HCT116 (cell line): ENCODE data around the gene TMEM86B. TPM values are rescaled to one million over a fixed set of nuclear protein-coding genes. Genes with fewer than 3 reads are reported as not detected.

Experiments used
- ATAC-seq: fragments of 200-7000 bp; cut with Tn5 transposase; 2 replicates; pipeline ENCODE4 v1.9.1; 2020; ENCODE audit warnings: mild to moderate bottlenecking, moderate library complexity
- BruUV-seq: library from RNA; stranded (reverse); fragments of 400-500 nt; replicated peaks from 2 replicates; lab custom pipeline; 2021; lab: Mats Ljungman, UMichigan
- CTCF ChIA-PET: fragments of 300-600 bp; sonication (Branson Sonifier 250); formaldehyde crosslinking; loops from one replicate; lab custom pipeline; 2021; ENCODE audit warnings: antibody characterized with exemption; lab: Charles Lee
- POLR2A ChIA-PET: fragments of 300-600, 350-600 bp; sonication (Branson Sonifier 250); formaldehyde crosslinking; loops from one replicate; lab custom pipeline; 2021; ENCODE audit warnings: antibody characterized with exemption; lab: Charles Lee
- RAD21 ChIA-PET, 2 experiments: fragments of 300-600 bp; sonication (Branson Sonifier 250); formaldehyde crosslinking; loops; one replicate each; lab custom pipeline; 2023; ENCODE audit warnings: low total read pairs in 2 of 2; ENCODE audit not compliant: uncharacterized antibody in 2 of 2, unreplicated experiment in 2 of 2, low non-redundant PET in 1 of 2; lab: Charles Lee
- DNase-seq: peaks from one replicate; pipeline ENCODE4 v3.0.0-alpha.2; 2010; ENCODE audit warnings: low read depth, low spot score
- H2AFZ ChIP-seq: fragments of 200-600 bp; shearing (Covaris generic), sonication (generic); 2 replicates; pipeline ENCODE4 v1.6.1; 2017; ENCODE audit warnings: low read depth, mixed run types, mixed read lengths, antibody characterized with exemption, low read length; ENCODE audit not compliant: poor library complexity, severe bottlenecking
- H3K27ac ChIP-seq: 2 replicates; pipeline ENCODE4 v1.5.1; 2012; ENCODE audit warnings: low read depth, low read length
- H3K27me3 ChIP-seq: fragments of 200-600 bp; sonication (generic); 2 replicates; pipeline ENCODE4 v1.6.1; 2016; ENCODE audit warnings: mixed run types, low read length, mixed read lengths; ENCODE audit not compliant: insufficient read depth
- H3K36me3 ChIP-seq, 2 experiments: fragments of 200-500 bp in 1 of 2; fragments of 200-600 bp in 1 of 2; sonication (Bioruptor generic) in 1 of 2; sonication (generic) in 1 of 2; 2 replicates each; pipeline versions ENCODE4 v1.5.1 to v1.6.1; 2014 to 2016; ENCODE audit warnings: low read length in 2 of 2, inconsistent platforms in 1 of 2, mixed read lengths in 1 of 2, mixed run types in 1 of 2; ENCODE audit not compliant: insufficient read depth in 2 of 2, control insufficient read depth in 1 of 2
- H3K4me1 ChIP-seq, 2 experiments: fragments of 200-600 bp in 1 of 2; sonication (generic) in 1 of 2; 2 replicates each; pipeline versions ENCODE4 v1.5.1 to v1.6.1; 2012 to 2017; ENCODE audit warnings: low read length in 2 of 2, inconsistent platforms in 1 of 2, mild to moderate bottlenecking in 1 of 2, mixed read lengths in 1 of 2, mixed run types in 1 of 2, moderate library complexity in 1 of 2; ENCODE audit not compliant: insufficient read depth in 2 of 2, control insufficient read depth in 1 of 2
- H3K4me2 ChIP-seq: fragments of 200-600 bp; sonication (generic); 2 replicates; pipeline ENCODE4 v1.6.1; 2017; ENCODE audit warnings: mixed run types, low read length, mixed read lengths
- H3K4me3 ChIP-seq, 2 experiments: fragments of 200-600 bp in 1 of 2; sonication (generic) in 1 of 2; replicated peaks in 1 of 2; 2 replicates each; pipeline ENCODE4 v1.5.1; 2011 to 2016; ENCODE audit warnings: low read length in 2 of 2, control low read depth in 1 of 2, low read depth in 1 of 2, mild to moderate bottlenecking in 1 of 2, mixed read lengths in 1 of 2, mixed run types in 1 of 2
- H3K79me2 ChIP-seq: fragments of 200-600 bp; sonication (generic); 2 replicates; pipeline ENCODE4 v1.6.1; 2017; ENCODE audit warnings: mild to moderate bottlenecking, mixed run types, low read length, moderate library complexity, mixed read lengths; ENCODE audit not compliant: insufficient read depth
- H3K9ac ChIP-seq: fragments of 200-600 bp; sonication (generic); 2 replicates; pipeline ENCODE4 v1.6.1; 2016; ENCODE audit warnings: low read length, mixed read lengths
- H3K9me2 ChIP-seq: fragments of 200-600 bp; sonication (generic), shearing (Covaris generic); 2 replicates; pipeline ENCODE4 v1.6.1; 2017; ENCODE audit warnings: mixed run types, mild to moderate bottlenecking, moderate library complexity; ENCODE audit not compliant: insufficient read depth
- H3K9me3 ChIP-seq, 2 experiments: fragments of 200-500 bp in 1 of 2; fragments of 200-600 bp in 1 of 2; sonication (Bioruptor generic) in 1 of 2; sonication (generic) in 1 of 2; 2 replicates each; pipeline ENCODE4 v1.6.1; 2014 to 2017; ENCODE audit warnings: low read length in 2 of 2, mixed read lengths in 2 of 2, inconsistent platforms in 1 of 2, low read depth in 1 of 2, mild to moderate bottlenecking in 1 of 2, mixed run types in 1 of 2, moderate library complexity in 1 of 2; ENCODE audit not compliant: control insufficient read depth in 1 of 2, insufficient read depth in 1 of 2
- H4K20me1 ChIP-seq: fragments of 200-600 bp; sonication (generic), shearing (Covaris generic); 2 replicates; pipeline ENCODE4 v1.6.1; 2017; ENCODE audit warnings: mixed run types, mild to moderate bottlenecking, moderate library complexity; ENCODE audit not compliant: insufficient read depth
- ATF3 ChIP-seq: IDR thresholded peaks from 2 replicates; pipeline ENCODE4 v1.6.1; 2012
- CBX3 ChIP-seq: IDR thresholded peaks from 2 replicates; pipeline ENCODE4 v1.6.1; 2012; ENCODE audit warnings: low read depth
- CEBPB ChIP-seq: IDR thresholded peaks from 2 replicates; pipeline ENCODE4 v1.6.1; 2012; ENCODE audit warnings: low read depth
- CTCF ChIP-seq, 3 experiments: fragments of 200-600 bp in 1 of 3; sonication (generic) in 1 of 3; IDR thresholded peaks in 2 of 3; conservative IDR thresholded peaks in 1 of 3; 2 replicates each; pipeline ENCODE4 v1.5.1; 2012 to 2017; ENCODE audit warnings: low read depth in 2 of 3, low read length in 2 of 3, antibody characterized with exemption in 1 of 3, borderline replicate concordance in 1 of 3, control low read depth in 1 of 3, mild to moderate bottlenecking in 1 of 3, mixed read lengths in 1 of 3, mixed run types in 1 of 3, moderate library complexity in 1 of 3; ENCODE audit not compliant: insufficient read depth in 1 of 3
- EGR1 ChIP-seq: IDR thresholded peaks from 2 replicates; pipeline ENCODE4 v1.6.1; 2012; ENCODE audit warnings: low read depth
- FOSL1 ChIP-seq: IDR thresholded peaks from 2 replicates; pipeline ENCODE4 v1.6.1; 2012; ENCODE audit warnings: low read depth
- POLR2A ChIP-seq: IDR thresholded peaks from 2 replicates; pipeline ENCODE4 v1.7.0; 2011; ENCODE audit warnings: borderline replicate concordance; ENCODE audit not compliant: insufficient read depth, insufficient read length; ENCODE audit errors: extremely low read depth
- RAD21 ChIP-seq: IDR thresholded peaks from 2 replicates; pipeline ENCODE4 v1.6.1; 2012; ENCODE audit warnings: low read depth, mild to moderate bottlenecking
- REST ChIP-seq: IDR thresholded peaks from 2 replicates; pipeline ENCODE4 v1.6.1; 2012; ENCODE audit warnings: low read depth
- SP1 ChIP-seq: IDR thresholded peaks from 2 replicates; pipeline ENCODE4 v1.6.1; 2012; ENCODE audit warnings: low read depth
- YY1 ChIP-seq: IDR thresholded peaks from 2 replicates; pipeline ENCODE4 v1.6.1; 2011; ENCODE audit warnings: low read length, low read depth, moderate library complexity, mild to moderate bottlenecking; ENCODE audit not compliant: insufficient replicate concordance; ENCODE audit errors: extremely low read depth
- ZBTB33 ChIP-seq: IDR thresholded peaks from 2 replicates; pipeline ENCODE4 v1.6.1; 2011; ENCODE audit warnings: mild to moderate bottlenecking, low read length, moderate library complexity; ENCODE audit not compliant: insufficient replicate concordance; ENCODE audit errors: extremely low read depth
- ZFX ChIP-seq: fragments of 450-650 bp; IDR thresholded peaks from 2 replicates; pipeline ENCODE4 v1.6.1; 2017
- ZNF274 ChIP-seq: fragments of 200-500 bp; sonication (Bioruptor generic); IDR thresholded peaks from 2 replicates; pipeline ENCODE4 v1.6.1; 2014; ENCODE audit warnings: mild to moderate bottlenecking, low read depth, low read length, inconsistent platforms
- intact Hi-C: fragments of 100-400 bp; cut with micrococcal nuclease; formaldehyde crosslinking; loops from 2 replicates; pipeline ENCODE4 v1.10.0; 2022
- total RNA-seq: library from RNA; stranded (reverse); gene quantifications from one replicate; pipeline ENCODE4 v1.2.1, GENCODE V29; 2021; ENCODE audit not compliant: unreplicated experiment

The TMEM86B gene
- total RNA-seq, 1 experiment from 2014 or later: 10.6 TPM

- TF ChIP-seq YY1: no peak
Observed at GRCh38 chr19:55246462-55247451, 18.2 kb upstream of the TMEM86B start (continued).

GRCh38 chr19:55245236-55245904 is 16.8 kb upstream of the TMEM86B start:
- ATAC-seq (no peak), DNase-seq (no peak)
- H3K4me3 ChIP-seq: no peak overlapping the region
- no peak overlapping the region for H3K9ac ChIP-seq
- H4K20me1 ChIP-seq: no peaks in the 10 kb centered on the region
- H3K79me2 ChIP-seq: peaks cover 47% of the 10 kb centered on the region
- ChIA-PET CTCF (interaction anchor here (0.9 kb wide), 1 partner anchor 14 kb away, joined by 3 read pairs; no protein-coding TSS in a partner anchor), POLR2A (no interaction called here), RAD21 (no interaction called here)
- no peak overlapping the region for H3K27ac ChIP-seq
- intact Hi-C loops: no loop called here
- no peaks in the 10 kb centered on the region for H3K9me2 ChIP-seq
- no peak overlapping the region for H3K4me2 ChIP-seq
- H2AFZ ChIP-seq: no peak overlapping the region
- BruUV-seq: no TSS peak
- H3K9me3 ChIP-seq: no peaks in the 10 kb centered on the region
- H3K36me3 ChIP-seq: peaks cover 26 to 37% of the 10 kb centered on the region in 2 experiments
- no peaks in the 10 kb centered on the region for H3K4me1 ChIP-seq
- H3K27me3 ChIP-seq: no peaks in the 10 kb centered on the region
- TF ChIP-seq REST (no peak), ZBTB33 (no peak), ZNF274 (no peak), FOSL1 (no peak), POLR2A (no peak), CEBPB (no peak), ZFX (no peak), ATF3 (no peak), SP1 (no peak), YY1 (no peak), EGR1 (no peak), CTCF (IDR thresholded peaks at IDR 0.05 in 2 of 3, conservative IDR thresholded peaks at IDR 0.05 in 1 of 3; ENCODE audit: borderline replicate concordance in 1 of 3, insufficient read depth in 1 of 3, low read depth in 2 of 3, low read length in 2 of 3) (no peak), RAD21 (no peak), CBX3 (no peak)
